K562 (cell line): Measurements from ENCODE around the gene CNGB1.

Experiments
- ATF7 ChIP-seq: fragments of 450-650 bp; IDR thresholded peaks from 2 replicates; pipeline ENCODE4 v1.7.1; 2014; ENCODE audit warnings: mild to moderate bottlenecking, moderate library complexity
- CBX5 ChIP-seq: IDR thresholded peaks from 2 replicates; pipeline ENCODE4 v1.6.1; 2014; ENCODE audit warnings: low read depth, borderline replicate concordance
- CTCF ChIP-seq, 3 experiments: IDR thresholded peaks in 2 of 3; conservative IDR thresholded peaks in 1 of 3; 2 replicates each; pipeline ENCODE4 v1.5.1; 2011 to 2012; ENCODE audit warnings: low read length in 3 of 3, mild to moderate bottlenecking in 3 of 3, control low read depth in 2 of 3, improper control_type of control experiment in 1 of 3, inconsistent platforms in 1 of 3, low read depth in 1 of 3, mixed read lengths in 1 of 3, moderate library complexity in 1 of 3; ENCODE audit not compliant: insufficient read depth in 2 of 3
- NCOA2 ChIP-seq, 2 experiments: fragments of 450-650 bp; IDR thresholded peaks; 2 replicates each; pipeline ENCODE4 v1.6.1; 2018; ENCODE audit warnings: mild to moderate bottlenecking in 2 of 2, moderate library complexity in 1 of 2; ENCODE audit not compliant: partially characterized antibody in 2 of 2
- NCOR1 ChIP-seq: fragments of 450-650 bp; IDR thresholded peaks from 2 replicates; pipeline ENCODE4 v1.6.1; 2016; ENCODE audit warnings: mild to moderate bottlenecking, moderate library complexity
- NELFE ChIP-seq: IDR thresholded peaks from 2 replicates; pipeline ENCODE4 v1.6.1; 2011; ENCODE audit warnings: mild to moderate bottlenecking; ENCODE audit not compliant: insufficient read depth, insufficient read length
- NR3C1 ChIP-seq: sonication (generic); formaldehyde crosslinking; IDR thresholded peaks from 2 replicates; pipeline ENCODE4 v1.8.1; 2022; ENCODE audit warnings: missing genetic modification reagents
- POLR2A ChIP-seq: fragments of 450-650 bp; conservative IDR thresholded peaks from 2 replicates; pipeline ENCODE4 v1.6.1; 2016
- POLR2AphosphoS5 ChIP-seq: IDR thresholded peaks from 2 replicates; pipeline ENCODE4 v1.6.1; 2011; ENCODE audit warnings: mild to moderate bottlenecking, low read depth, low read length, moderate library complexity; ENCODE audit not compliant: control insufficient read depth, insufficient read depth
- SP1 ChIP-seq: sonication (generic); formaldehyde crosslinking; IDR thresholded peaks from 2 replicates; pipeline ENCODE4 v1.8.1; 2022; ENCODE audit warnings: mild to moderate bottlenecking, missing genetic modification reagents
- TEAD4 ChIP-seq, 2 experiments: sonication (generic) in 1 of 2; formaldehyde crosslinking in 1 of 2; IDR thresholded peaks; 2 replicates each; pipeline versions ENCODE4 v1.6.1 to v1.8.0; 2012 to 2022; ENCODE audit warnings: borderline replicate concordance in 1 of 2, inconsistent platforms in 1 of 2, low read length in 1 of 2, mild to moderate bottlenecking in 1 of 2, missing genetic modification reagents in 1 of 2
- ZBTB7A ChIP-seq: IDR thresholded peaks from 2 replicates; pipeline ENCODE4 v1.6.1; 2011; ENCODE audit warnings: low read depth, mild to moderate bottlenecking, low read length, moderate library complexity, borderline replicate concordance; ENCODE audit not compliant: control insufficient read depth
- ZNF699 ChIP-seq: fragments of 250-450 bp; sonication (Bioruptor Pico); IDR thresholded peaks from 2 replicates; pipeline ENCODE4 v1.8.0; 2021; ENCODE audit warnings: mild to moderate bottlenecking, moderate library complexity; ENCODE audit not compliant: insufficient replicate concordance

- TF ChIP-seq NR3C1 (CRISPR knock-in tag) (no peak), SP1 (CRISPR knock-in tag) (no peak), POLR2A (no peak), NCOR1 (no peak), POLR2AphosphoS5 (no peak), CBX5 (no peak), ZNF699 (CRISPR knock-in tag) (no peak), CTCF (IDR thresholded peaks at IDR 0.05 in 2 of 3, conservative IDR thresholded peaks at IDR 0.05 in 1 of 3; ENCODE audit: insufficient read depth in 2 of 3, low read depth in 1 of 3, low read length in 3 of 3) (no peak), NELFE (no peak), ZBTB7A (no peak), NCOA2 (IDR thresholded peaks at IDR 0.05; ENCODE audit: partially characterized antibody in 2 of 2) (no peak), TEAD4 (IDR thresholded peaks at IDR 0.05; ENCODE audit: low read length) (no peak), TEAD4 (CRISPR knock-in tag; IDR thresholded peaks at IDR 0.05; ENCODE audit: borderline replicate concordance) (no peak), ATF7 (no peak)
Observed at GRCh38 chr16:57982385-57982784, 11.5 kb upstream of the CNGB1 start.
